SK-N-MC (cell line): ENCODE measurements around the gene SMARCAD1.

ENCODE experiments used
- EZH2 ChIP-seq: fragments of 200-600 bp; sonication (generic); IDR thresholded peaks from one replicate; pipeline ENCODE4 v1.6.1; 2017; ENCODE audit warnings: antibody characterized with exemption
- FOXP2 ChIP-seq: optimal IDR thresholded peaks from 2 replicates; pipeline ENCODE3; 2011; ENCODE audit warnings: mild to moderate bottlenecking, moderate library complexity; ENCODE audit not compliant: insufficient read depth; ENCODE audit errors: extremely low read length, control extremely low read depth
- POLR2AphosphoS5 ChIP-seq: IDR thresholded peaks from 2 replicates; pipeline ENCODE4 v1.6.1; 2012; ENCODE audit warnings: mild to moderate bottlenecking, low read depth, low read length, borderline replicate concordance

GRCh38 chr4:94334476-94334875 is 126.8 kb downstream of the SMARCAD1 start:
- TF ChIP-seq FOXP2 (no peak), POLR2AphosphoS5 (no peak), EZH2 (no peak)
